Fibroblast of upper back skin (primary cell): ENCODE results near the gene CFH.
"Not testable (repeated sequence)": the region's sequence is repeated elsewhere in the genome, so short reads cannot be mapped to it uniquely, and the experiment has no call there.

Experiments
- DNase-seq: peaks from one replicate; pipeline ENCODE4 v3.0.0-alpha.2; 2013

Gene CFH

DNA sequence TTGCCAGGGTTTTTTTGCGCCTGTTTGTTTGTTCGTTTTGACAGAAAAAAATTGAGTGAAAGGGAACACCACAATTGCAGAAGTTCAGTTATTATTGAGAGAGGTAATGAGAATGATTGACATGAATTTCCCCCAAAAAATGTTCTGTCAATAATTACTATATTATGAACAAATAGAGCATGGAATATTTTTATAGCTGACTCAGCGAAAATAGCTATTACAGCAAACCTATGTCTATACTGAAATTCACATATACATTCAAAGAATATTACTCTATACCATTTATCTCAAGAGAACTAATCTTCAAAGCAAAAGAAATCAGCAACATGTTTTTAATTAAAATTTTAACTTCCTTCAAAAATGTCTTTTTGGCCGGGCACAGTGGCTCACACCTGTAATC lies 118.0 kb downstream of the CFH start:
- DNase-seq, result not testable (repeated sequence)

DNA sequence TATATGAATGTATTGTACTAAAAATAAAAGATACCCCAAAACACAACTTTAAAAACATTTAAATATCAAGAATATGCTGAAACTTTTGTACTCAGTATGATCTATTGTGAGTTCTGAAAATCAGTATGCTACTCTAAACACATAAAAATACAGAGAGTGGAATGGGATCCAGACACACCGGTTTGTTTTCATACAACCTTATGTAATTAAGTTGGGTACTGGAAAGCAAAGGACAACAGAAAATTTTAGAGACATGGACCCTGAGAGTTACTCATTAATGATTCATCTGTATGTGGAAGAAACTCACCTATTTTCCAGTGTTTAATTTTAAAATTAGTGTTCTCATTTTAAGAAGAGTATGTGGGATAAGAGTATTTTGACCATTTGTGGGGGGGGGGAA lies 121.9 kb downstream of the CFH start:
- DNase-seq, result no peak

DNA sequence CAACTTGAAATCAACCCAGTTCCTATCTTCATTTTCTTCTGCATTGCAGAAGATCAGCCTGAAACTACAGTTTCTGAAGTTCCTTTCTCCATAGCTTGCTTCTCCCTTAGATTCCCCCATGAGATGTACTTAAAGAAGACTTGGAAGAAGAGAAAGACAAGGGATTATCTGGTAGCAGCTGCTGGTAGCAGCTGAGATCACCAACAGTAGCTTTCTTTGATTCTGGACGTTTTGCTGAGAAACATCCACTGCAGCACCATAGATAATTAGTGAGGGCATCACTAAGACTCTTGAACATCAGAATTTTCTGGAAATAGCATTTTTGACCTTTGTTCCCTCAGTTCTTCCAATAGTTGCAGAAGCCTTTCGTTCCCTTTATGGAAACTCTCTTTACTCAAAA lies 122.3 kb downstream of the CFH start:
- DNase-seq, result no peak

DNA sequence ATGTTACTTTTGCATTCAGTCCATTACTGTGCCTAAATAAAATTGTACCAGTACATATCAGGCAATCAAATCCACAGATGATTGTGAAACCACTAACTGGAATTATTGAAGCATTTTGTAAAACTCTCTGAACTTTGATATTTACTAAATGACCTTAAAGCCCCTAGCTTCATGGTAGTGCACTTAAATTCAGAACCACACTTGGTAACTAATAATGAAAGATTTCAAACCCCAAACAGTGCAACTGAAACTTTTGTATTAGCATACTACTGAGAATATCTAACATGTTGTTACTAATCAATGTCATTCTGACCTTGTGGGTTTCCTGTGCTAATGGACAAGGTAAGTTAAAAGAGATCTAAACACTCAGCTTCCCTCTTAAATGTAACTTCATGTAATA lies 122.8 kb downstream of the CFH start, which contains the start of gene CFHR3:
TSS of gene CFHR3 (plus strand) at position 238 of the 400 bp plus-strand sequence. CDS start at position 285, 47 bp downstream.
- DNase-seq, result no peak

DNA sequence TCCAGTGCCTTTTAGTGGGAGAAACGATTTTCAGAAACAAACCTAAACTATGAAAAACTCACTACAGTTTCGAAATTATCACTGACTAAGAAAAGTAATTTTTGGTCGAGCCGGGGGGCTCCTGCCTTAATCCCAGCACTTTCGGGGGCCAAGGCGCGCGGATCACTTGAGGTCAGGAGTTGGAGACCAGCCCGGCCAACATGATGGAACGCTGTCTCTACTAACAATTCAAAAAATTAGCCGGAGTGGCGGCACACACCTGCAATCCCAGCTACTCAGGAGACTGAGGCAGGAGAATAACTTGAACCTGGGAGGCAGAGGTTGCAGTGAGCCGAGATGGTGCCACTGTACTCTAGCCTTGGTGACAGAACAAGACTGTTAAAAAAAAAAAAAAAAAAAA lies 125.8 kb downstream of the CFH start:
- no peak for DNase-seq

DNA sequence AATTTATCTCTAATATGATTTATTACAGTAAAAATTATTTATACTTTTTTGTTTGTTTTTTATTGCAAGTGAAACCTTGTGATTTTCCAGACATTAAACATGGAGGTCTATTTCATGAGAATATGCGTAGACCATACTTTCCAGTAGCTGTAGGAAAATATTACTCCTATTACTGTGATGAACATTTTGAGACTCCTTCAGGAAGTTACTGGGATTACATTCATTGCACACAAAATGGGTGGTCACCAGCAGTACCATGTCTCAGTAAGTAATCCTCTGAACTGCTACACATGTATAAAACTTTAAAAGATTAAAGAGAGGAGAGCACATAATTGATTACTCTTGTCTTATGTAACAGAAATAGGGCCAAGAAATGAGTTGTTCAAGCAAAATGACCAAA lies 127.2 kb downstream of the CFH start:
- DNase-seq, result no peak

DNA sequence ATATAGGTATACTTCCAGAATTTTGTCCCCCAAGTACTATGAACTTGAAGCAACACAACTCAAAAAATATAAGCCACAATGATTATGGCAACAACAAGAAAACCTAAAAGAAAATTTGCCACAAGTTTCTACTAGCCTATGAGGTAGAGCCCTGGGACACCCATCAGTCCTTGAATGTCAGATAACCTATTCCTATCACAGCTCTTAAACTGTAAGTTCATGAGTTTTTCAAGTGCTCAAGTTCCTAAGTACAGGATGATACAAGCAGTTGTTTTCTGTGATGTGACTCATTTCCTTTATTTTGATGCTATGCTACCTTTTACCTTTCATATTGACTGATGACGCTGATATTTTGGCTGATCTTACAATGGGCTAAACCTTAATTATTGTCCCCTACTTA lies 139.4 kb downstream of the CFH start:
- DNase-seq, result not testable (repeated sequence)

DNA sequence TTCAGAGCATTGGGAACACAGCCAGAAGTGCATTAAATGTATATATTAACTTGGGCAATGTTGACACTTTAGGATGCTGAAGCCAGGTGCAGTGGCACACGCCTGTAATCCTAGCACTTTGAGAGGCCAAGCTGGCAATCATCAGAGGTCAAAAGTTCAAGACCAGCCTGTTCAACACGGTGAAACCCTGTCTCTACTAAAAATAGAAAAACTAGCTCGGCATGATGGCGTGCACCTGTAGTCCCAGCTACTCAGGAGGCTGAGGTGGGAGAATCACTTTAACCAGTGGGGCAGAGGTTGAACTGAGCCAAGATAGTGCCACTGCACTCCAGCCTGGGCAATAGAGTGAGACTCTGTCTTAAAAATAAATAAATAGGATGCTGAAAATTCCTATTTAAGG lies 142.3 kb downstream of the CFH start:
- not testable (repeated sequence) for DNase-seq
